K562 (cell line): Measurements from ENCODE around the gene STAT6. TPM values are rescaled to one million over a fixed set of nuclear protein-coding genes. Genes with fewer than 3 reads are reported as not detected.

Experiments
- ARID2 ChIP-seq: fragments of 450-650 bp; IDR thresholded peaks from 2 replicates; pipeline ENCODE4 v1.6.1; 2017; ENCODE audit warnings: antibody characterized with exemption, mild to moderate bottlenecking
- CAMTA2 ChIP-seq: fragments of 250-450 bp; sonication (Bioruptor Pico); conservative IDR thresholded peaks from 2 replicates; pipeline ENCODE4 v1.5.1; 2022
- CGGBP1 ChIP-seq: fragments of 250-450 bp; sonication (Bioruptor Pico); IDR thresholded peaks from 2 replicates; pipeline ENCODE4 v1.9.0; 2021; ENCODE audit warnings: mild to moderate bottlenecking
- ESRRB ChIP-seq: fragments of 250-450 bp; sonication (Bioruptor Pico); IDR thresholded peaks from 2 replicates; pipeline ENCODE4 v1.5.0; 2020; ENCODE audit warnings: mild to moderate bottlenecking, moderate library complexity, borderline replicate concordance
- MAZ ChIP-seq, 2 experiments: fragments of 450-650 bp in 1 of 2; sonication (generic) in 1 of 2; formaldehyde crosslinking; IDR thresholded peaks in 1 of 2; conservative IDR thresholded peaks in 1 of 2; 2 replicates each; pipeline versions ENCODE4 v1.4.0 to v1.5.0; 2020; ENCODE audit warnings: mild to moderate bottlenecking in 1 of 2, missing genetic modification reagents in 1 of 2
- MXI1 ChIP-seq: IDR thresholded peaks from 2 replicates; pipeline ENCODE4 v1.6.1; 2011; ENCODE audit warnings: low read depth, mild to moderate bottlenecking, improper control_type of control experiment, low read length
- MYC ChIP-seq, 2 experiments: fragments of 250-450 bp in 1 of 2; sonication (Bioruptor Pico) in 1 of 2; IDR thresholded peaks; 2 replicates each; pipeline versions ENCODE4 v1.5.1 to v1.6.1; 2012 to 2021; ENCODE audit warnings: low read depth in 2 of 2, borderline replicate concordance in 1 of 2, improper control_type of control experiment in 1 of 2, low read length in 1 of 2, mild to moderate bottlenecking in 1 of 2, moderate library complexity in 1 of 2
- NR2C2 ChIP-seq, 2 experiments: fragments of 200-800 bp in 1 of 2; sonication (Bioruptor generic) in 1 of 2; sonication (generic) in 1 of 2; formaldehyde crosslinking in 1 of 2; IDR thresholded peaks; 2 replicates each; pipeline versions ENCODE4 v1.6.1 to v1.8.0; 2016 to 2022; ENCODE audit warnings: mild to moderate bottlenecking in 1 of 2, missing compliant biosample characterization in 1 of 2, missing genetic modification characterization in 1 of 2, missing genetic modification reagents in 1 of 2
- PKNOX1 ChIP-seq: fragments of 450-650 bp; IDR thresholded peaks from 2 replicates; pipeline ENCODE4 v1.6.1; 2016
- POLR2G ChIP-seq: fragments of 200-400 bp; formaldehyde crosslinking; IDR thresholded peaks from 2 replicates; pipeline ENCODE4 v1.6.1; 2017; ENCODE audit warnings: low read depth, mild to moderate bottlenecking, antibody characterized with exemption, low read length, moderate library complexity
- RBBP5 ChIP-seq: fragments of 200-600 bp; sonication (generic); IDR thresholded peaks from 2 replicates; pipeline ENCODE4 v1.6.1; 2012; ENCODE audit warnings: borderline replicate concordance, mild to moderate bottlenecking, low read length, control low read depth, inconsistent platforms; ENCODE audit not compliant: insufficient read depth, poor library complexity, severe bottlenecking
- THAP12 ChIP-seq: fragments of 250-450 bp; sonication (Bioruptor Pico); IDR thresholded peaks from 2 replicates; pipeline ENCODE4 v1.9.0; 2021; ENCODE audit warnings: mild to moderate bottlenecking, inconsistent platforms
- TSC22D4 ChIP-seq: fragments of 450-650 bp; IDR thresholded peaks from 2 replicates; pipeline ENCODE4 v1.6.1; 2016; ENCODE audit warnings: missing genetic modification characterization, missing biosample characterization, control low read depth
- USF2 ChIP-seq: sonication (generic); formaldehyde crosslinking; IDR thresholded peaks from 2 replicates; pipeline ENCODE4 v1.5.0; 2020; ENCODE audit warnings: missing genetic modification reagents
- ZNF79 ChIP-seq: fragments of 250-450 bp; sonication (Bioruptor Pico); IDR thresholded peaks from 2 replicates; pipeline ENCODE4 v1.4.0; 2020; ENCODE audit warnings: low read depth, mild to moderate bottlenecking, moderate library complexity
- polyA plus RNA-seq, 8 experiments: library from polyadenylated mRNA; depleted of rRNA in 4 of 8; stranded (reverse) in 5 of 8; unstranded in 3 of 8; fragments of >200 nt; fragmentation: Nextera tagmentation in 2 of 8; fragmentation: Illumina TruSeq in 1 of 8; extraction: Ambion mirVana in 2 of 8; extraction: Trizol in 1 of 8; gene quantifications; 2 replicates each; pipeline versions ENCODE4 v1.2.1 to v1.2.3, GENCODE V29; 2011 to 2014; ENCODE audit warnings: inconsistent platforms in 1 of 8, missing spikeins in 1 of 8
- total RNA-seq, 7 experiments: library from RNA; depleted of rRNA in 6 of 7; stranded (reverse); fragments of >200 nt in 6 of 7; fragmentation: Illumina TruSeq in 2 of 7; extraction: Trizol in 2 of 7; gene quantifications; 2 replicates each; pipeline versions ENCODE4 v1.2.1 to v1.2.3, GENCODE V29; 2011 to 2021; ENCODE audit warnings: low replicate concordance in 1 of 7
- TF ChIP-seq, protein P1 (sequence below), 2 experiments: fragments of 450-650 bp in 1 of 2; IDR thresholded peaks; 2 replicates each; pipeline ENCODE4 v1.6.1; 2011 to 2017; ENCODE audit warnings: low read depth in 2 of 2, antibody characterized with exemption in 1 of 2, borderline replicate concordance in 1 of 2, low read length in 1 of 2, mild to moderate bottlenecking in 1 of 2, mixed read lengths in 1 of 2; ENCODE audit not compliant: control insufficient read depth in 1 of 2

STAT6 gene
- total and polyA plus RNA-seq, 9 of the 15 experiments (the other 6 are each of a cell fraction or from before 2014, with no cell fraction given), result 2.4 to 49.5 (median 26.5) TPM

DNA sequence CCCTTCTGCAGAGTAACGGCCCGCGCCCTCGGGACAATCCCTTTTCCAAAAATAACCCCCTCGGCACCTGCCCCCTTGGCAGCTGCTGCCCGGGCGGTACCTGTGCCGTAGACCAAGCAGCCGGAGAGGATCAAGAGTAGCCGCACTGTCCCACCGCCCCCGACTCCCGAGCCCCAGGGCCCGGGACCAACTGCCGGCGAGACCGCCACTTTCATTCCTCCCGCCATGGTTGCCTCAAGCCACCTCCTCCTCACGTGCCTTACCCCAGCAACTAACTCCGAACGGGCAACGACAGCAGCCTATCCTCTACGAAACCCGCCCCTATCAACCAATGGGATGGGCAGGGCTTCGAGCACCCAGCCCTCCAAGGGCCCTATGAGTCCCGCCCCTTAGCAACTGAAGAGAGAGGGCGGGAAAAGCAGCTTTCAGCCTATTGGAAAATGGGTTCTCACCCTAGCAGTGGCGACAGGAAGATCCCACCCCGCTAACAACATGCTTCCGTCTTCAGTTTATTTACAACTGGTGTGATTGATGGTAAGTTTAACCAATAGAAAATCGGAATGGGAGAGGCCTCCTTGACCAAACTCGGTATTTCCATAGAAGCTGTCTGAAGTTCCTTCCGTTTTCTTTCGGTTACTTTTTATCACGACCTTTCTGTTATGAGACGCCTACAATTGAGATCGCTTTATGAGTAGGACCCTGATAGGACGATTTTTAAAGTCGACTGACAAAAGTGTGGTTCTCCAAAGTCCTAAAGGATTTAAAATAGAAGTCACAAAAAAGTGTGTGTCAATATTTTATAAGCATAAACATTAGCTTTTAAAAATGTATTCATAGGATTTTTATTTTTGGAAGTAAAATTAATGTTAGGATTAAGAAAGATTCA, 32.4 kb downstream of the STAT6 start, which contains the start of gene NEMP1 (continued):
- TF ChIP-seq, protein P1, sequence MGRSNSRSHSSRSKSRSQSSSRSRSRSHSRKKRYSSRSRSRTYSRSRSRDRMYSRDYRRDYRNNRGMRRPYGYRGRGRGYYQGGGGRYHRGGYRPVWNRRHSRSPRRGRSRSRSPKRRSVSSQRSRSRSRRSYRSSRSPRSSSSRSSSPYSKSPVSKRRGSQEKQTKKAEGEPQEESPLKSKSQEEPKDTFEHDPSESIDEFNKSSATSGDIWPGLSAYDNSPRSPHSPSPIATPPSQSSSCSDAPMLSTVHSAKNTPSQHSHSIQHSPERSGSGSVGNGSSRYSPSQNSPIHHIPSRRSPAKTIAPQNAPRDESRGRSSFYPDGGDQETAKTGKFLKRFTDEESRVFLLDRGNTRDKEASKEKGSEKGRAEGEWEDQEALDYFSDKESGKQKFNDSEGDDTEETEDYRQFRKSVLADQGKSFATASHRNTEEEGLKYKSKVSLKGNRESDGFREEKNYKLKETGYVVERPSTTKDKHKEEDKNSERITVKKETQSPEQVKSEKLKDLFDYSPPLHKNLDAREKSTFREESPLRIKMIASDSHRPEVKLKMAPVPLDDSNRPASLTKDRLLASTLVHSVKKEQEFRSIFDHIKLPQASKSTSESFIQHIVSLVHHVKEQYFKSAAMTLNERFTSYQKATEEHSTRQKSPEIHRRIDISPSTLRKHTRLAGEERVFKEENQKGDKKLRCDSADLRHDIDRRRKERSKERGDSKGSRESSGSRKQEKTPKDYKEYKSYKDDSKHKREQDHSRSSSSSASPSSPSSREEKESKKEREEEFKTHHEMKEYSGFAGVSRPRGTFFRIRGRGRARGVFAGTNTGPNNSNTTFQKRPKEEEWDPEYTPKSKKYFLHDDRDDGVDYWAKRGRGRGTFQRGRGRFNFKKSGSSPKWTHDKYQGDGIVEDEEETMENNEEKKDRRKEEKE (IDR thresholded peaks at IDR 0.05; ENCODE audit: borderline replicate concordance in 1 of 2, control insufficient read depth in 1 of 2, low read depth in 2 of 2, low read length in 1 of 2), result no peak
- TF ChIP-seq CGGBP1 (CRISPR knock-in tag) (0 out of 2 replicates have a peak, but pooled peaks have one; percentile 9), THAP12 (peak; percentile 84), USF2 (CRISPR knock-in tag) (peak; percentile 92), NR2C2 (CRISPR knock-in tag; IDR thresholded peaks at IDR 0.05) (no peak), NR2C2 (tag; IDR thresholded peaks at IDR 0.05) (peak; percentile 54; the same call in 1 of the 2 replicates), ESRRB (CRISPR knock-in tag) (no peak), ARID2 (no peak), MXI1 (peak; percentile 84), RBBP5 (peak; percentile 71), MYC (IDR thresholded peaks at IDR 0.05; ENCODE audit: low read depth, low read length) (peak; percentile 72; the same call in 1 of the 2 replicates), MYC (CRISPR knock-in tag; IDR thresholded peaks at IDR 0.05; ENCODE audit: borderline replicate concordance, low read depth) (no peak), POLR2G (peak; percentile 97), ZNF79 (CRISPR knock-in tag) (no peak), CAMTA2 (CRISPR knock-in tag) (0 out of 2 replicates have a peak, but pooled peaks have one; percentile 75), MAZ (CRISPR knock-in tag; conservative IDR thresholded peaks at IDR 0.05 in 1 of 2, IDR thresholded peaks at IDR 0.05 in 1 of 2) (peak in 1 of 2 experiments; percentile 71; a peak in 3 of 4 replicates), PKNOX1 (peak; percentile 99), TSC22D4 (no peak)
